Measurements from ENCODE around the gene WASL. TPM values are rescaled to one million over a fixed set of nuclear protein-coding genes. Genes with fewer than 3 reads are reported as not detected.

The WASL gene
- total RNA-seq, 1 donor from 2014 or later = 30.4 TPM

DNA sequence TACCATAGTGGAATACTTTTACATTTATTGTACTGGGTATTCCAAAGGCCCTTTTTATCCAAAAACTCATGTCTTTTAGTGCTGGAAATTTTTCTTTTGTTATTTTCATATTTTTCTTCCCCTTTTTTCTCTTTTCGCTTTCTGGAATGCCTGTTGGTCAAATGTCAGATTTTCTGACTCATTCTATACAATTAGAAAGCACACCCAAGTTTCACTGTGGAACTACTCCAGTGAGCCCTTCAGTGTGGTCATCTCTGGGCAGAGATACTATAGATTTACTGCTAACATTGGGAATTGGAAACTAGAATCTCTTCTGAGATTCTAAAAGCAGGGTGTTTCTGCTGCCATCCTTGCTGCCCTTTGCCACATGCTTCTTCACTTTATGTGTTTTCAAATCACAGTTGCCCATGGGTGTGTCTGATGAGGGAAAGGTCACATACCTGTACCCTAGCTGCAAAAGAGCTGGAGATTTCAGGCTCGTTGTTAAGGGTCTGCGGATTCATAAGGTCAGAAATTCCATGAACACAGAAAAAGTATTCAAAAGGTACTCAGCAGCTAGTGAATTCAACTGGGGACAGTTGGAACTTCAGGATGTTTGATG, 5.6 kb upstream of the WASL start:
- no peaks in the 10 kb centered on the region for H3K27me3 Mint-ChIP-seq (ENCODE audit: low read depth)
- no peak overlapping the region for H3K4me3 Mint-ChIP-seq
- DNase-seq (ENCODE audit: low read depth, low spot score) = no peak
- TF ChIP-seq, protein P1, sequence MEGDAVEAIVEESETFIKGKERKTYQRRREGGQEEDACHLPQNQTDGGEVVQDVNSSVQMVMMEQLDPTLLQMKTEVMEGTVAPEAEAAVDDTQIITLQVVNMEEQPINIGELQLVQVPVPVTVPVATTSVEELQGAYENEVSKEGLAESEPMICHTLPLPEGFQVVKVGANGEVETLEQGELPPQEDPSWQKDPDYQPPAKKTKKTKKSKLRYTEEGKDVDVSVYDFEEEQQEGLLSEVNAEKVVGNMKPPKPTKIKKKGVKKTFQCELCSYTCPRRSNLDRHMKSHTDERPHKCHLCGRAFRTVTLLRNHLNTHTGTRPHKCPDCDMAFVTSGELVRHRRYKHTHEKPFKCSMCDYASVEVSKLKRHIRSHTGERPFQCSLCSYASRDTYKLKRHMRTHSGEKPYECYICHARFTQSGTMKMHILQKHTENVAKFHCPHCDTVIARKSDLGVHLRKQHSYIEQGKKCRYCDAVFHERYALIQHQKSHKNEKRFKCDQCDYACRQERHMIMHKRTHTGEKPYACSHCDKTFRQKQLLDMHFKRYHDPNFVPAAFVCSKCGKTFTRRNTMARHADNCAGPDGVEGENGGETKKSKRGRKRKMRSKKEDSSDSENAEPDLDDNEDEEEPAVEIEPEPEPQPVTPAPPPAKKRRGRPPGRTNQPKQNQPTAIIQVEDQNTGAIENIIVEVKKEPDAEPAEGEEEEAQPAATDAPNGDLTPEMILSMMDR (conservative IDR thresholded peaks at IDR 0.05) = no peak
- no peaks in the 10 kb centered on the region for H3K36me3 Mint-ChIP-seq (ENCODE audit: low read depth)
- H3K9me3 Mint-ChIP-seq = no peaks in the 10 kb centered on the region
- peaks cover 29% of the 10 kb centered on the region for H3K4me1 Mint-ChIP-seq
- no peak overlapping the region for H3K27ac Mint-ChIP-seq (ENCODE audit: unreplicated experiment)

DNA sequence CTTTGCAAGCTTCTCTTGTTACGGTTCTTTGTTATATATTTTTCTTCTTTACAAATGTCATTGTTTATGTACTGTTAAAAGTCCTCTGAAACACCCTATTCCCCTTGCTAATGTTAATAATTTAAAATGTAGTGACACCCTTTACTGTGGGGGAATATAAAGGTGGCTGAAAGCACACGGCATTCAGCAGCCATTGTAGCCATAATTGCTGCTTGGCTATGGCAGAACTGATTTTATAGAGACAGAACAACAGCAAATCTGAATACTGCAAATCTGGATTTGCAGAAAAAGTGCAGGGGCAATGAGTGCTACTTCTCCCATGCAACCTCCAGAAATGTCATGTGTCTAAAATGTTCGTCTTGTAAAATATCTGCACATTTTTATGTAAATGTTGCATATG, 3.7 kb upstream of the WASL start:
- Mint-ChIP-seq H3K36me3 (ENCODE audit: low read depth) (no peaks in the 10 kb centered on the region), H3K9me3 (no peaks in the 10 kb centered on the region), H3K4me3 (peak overlapping the region; percentile 5), H3K4me1 (peaks cover 33% of the 10 kb centered on the region), H3K27me3 (ENCODE audit: low read depth) (no peaks in the 10 kb centered on the region), H3K27ac (ENCODE audit: unreplicated experiment) (no peak overlapping the region)
- DNase-seq (ENCODE audit: low read depth, low spot score) = no peak
- TF ChIP-seq, protein P1 (conservative IDR thresholded peaks at IDR 0.05) = no peak

DNA sequence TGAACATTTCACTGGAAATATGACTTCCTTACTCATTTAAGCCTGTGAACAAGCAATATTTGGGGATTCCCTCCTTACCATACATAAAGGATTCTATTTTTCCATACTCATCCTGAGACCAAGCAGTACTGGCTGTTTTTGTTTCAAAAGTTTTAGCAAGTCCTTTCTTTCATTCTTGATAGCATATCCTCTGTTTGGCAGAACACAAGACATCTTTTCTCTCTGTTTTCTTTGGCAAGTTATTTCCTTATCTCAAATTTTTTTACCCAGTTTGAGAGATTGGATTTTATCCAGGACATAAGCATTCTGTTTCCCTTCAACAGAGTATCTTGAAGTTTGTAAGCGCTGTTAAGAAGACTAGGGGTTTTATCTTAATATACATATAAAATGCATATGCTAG, 3.0 kb upstream of the WASL start:
- H3K4me1 Mint-ChIP-seq = peaks cover 40% of the 10 kb centered on the region
- H3K27me3 Mint-ChIP-seq (ENCODE audit: low read depth) = no peaks in the 10 kb centered on the region
- TF ChIP-seq, protein P1 (conservative IDR thresholded peaks at IDR 0.05) = no peak
- no peak overlapping the region for H3K27ac Mint-ChIP-seq (ENCODE audit: unreplicated experiment)
- no peaks in the 10 kb centered on the region for H3K36me3 Mint-ChIP-seq (ENCODE audit: low read depth)
- DNase-seq (ENCODE audit: low read depth, low spot score) = no peak
- peak overlapping the region; percentile 61 for H3K4me3 Mint-ChIP-seq
- H3K9me3 Mint-ChIP-seq = no peaks in the 10 kb centered on the region

DNA sequence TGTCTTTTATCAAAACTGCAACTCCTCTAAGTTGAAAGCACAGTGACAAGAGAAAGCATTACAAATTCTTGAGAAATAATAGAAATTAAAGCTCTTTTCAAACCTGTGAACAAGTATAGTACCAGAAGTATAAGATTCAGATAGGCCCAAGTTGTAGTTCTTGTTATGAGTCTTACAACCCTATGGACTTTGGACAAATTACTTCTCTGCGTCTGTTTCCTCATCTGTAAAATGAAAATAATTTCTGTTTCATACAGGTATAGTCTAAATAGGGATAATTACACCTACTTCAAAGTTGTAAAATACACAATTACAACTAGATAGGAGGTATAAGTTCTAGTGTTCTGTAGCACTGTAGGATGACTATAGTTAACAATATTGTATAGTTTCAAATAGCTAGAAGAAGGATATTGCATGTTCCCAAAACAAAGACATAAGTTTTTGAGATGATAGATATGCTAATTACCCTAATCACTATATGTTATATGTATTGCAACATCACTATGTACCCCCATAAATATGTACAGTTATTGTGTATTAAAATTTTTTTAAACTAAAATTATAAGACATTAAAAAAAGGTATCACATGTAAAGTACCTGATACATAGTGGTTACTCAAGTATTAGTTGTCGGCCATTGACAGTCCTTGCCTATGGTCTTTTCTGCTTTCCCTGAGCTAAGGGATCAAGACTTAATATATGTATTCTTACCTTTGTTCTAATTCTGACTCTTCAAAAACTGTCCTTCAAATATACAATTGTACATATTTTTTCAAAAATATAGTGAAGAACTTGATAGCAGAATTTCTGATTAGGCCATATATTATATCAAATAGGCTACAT, 1.8 kb upstream of the WASL start:
- H3K9me3 Mint-ChIP-seq = no peaks in the 10 kb centered on the region
- TF ChIP-seq, protein P1 (conservative IDR thresholded peaks at IDR 0.05) = no peak
- no peak for DNase-seq (ENCODE audit: low read depth, low spot score)
- H3K27ac Mint-ChIP-seq (ENCODE audit: unreplicated experiment) = no peak overlapping the region
- peak overlapping the region; percentile 85 for H3K4me3 Mint-ChIP-seq
- peaks cover 52% of the 10 kb centered on the region for H3K4me1 Mint-ChIP-seq
- no peaks in the 10 kb centered on the region for H3K36me3 Mint-ChIP-seq (ENCODE audit: low read depth)
- no peaks in the 10 kb centered on the region for H3K27me3 Mint-ChIP-seq (ENCODE audit: low read depth)

DNA sequence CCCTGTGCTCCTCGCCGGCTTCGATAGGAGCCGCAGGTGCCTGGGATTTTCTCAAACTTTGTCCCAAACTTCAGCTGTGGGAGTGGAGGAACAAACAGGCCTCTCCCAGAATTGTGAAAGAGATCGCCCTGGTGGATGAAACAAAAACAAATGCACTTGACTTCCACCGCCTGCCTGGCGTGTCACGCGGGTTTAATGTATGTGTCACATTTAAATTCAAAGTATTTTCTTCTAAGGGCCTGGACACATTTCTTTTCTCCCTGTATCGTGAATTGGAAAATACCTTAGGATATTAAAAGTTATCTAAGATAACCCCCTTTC, 694 bp upstream of the WASL start:
- Mint-ChIP-seq H3K36me3 (ENCODE audit: low read depth) (no peaks in the 10 kb centered on the region), H3K27ac (ENCODE audit: unreplicated experiment) (peak overlapping the region; percentile 99), H3K4me1 (peaks cover 60% of the 10 kb centered on the region), H3K27me3 (ENCODE audit: low read depth) (no peaks in the 10 kb centered on the region), H3K4me3 (peak overlapping the region; percentile 100), H3K9me3 (no peaks in the 10 kb centered on the region)
- TF ChIP-seq, protein P1 (conservative IDR thresholded peaks at IDR 0.05) = peak; percentile 46
- DNase-seq (ENCODE audit: low read depth, low spot score) = no peak
